HUES48 (cell line): Measurements from ENCODE around the gene SLC25A2.
A peak's percentile ranks its signal among the peaks of the same experiment; 100 is the strongest.
"Not testable (repeated sequence)": the region's sequence is repeated elsewhere in the genome, so short reads cannot be mapped to it uniquely, and the experiment has no call there.

Experiments used
- H3K27ac ChIP-seq: one replicate; pipeline ENCODE4 v1.7.0; 2013; ENCODE audit warnings: low read depth, low read length, inconsistent platforms
- H3K27me3 ChIP-seq: 2 replicates; pipeline ENCODE4 v1.6.1; 2013; ENCODE audit warnings: mild to moderate bottlenecking, low read length; ENCODE audit not compliant: control insufficient read depth, insufficient read depth
- H3K36me3 ChIP-seq: 2 replicates; pipeline ENCODE4 v1.6.1; 2013; ENCODE audit warnings: low read length; ENCODE audit not compliant: control insufficient read depth, insufficient read depth
- H3K4me1 ChIP-seq: 2 replicates; pipeline ENCODE4 v1.6.1; 2013; ENCODE audit warnings: mild to moderate bottlenecking, low read length; ENCODE audit not compliant: control insufficient read depth, insufficient read depth
- H3K4me3 ChIP-seq: 2 replicates; pipeline ENCODE4 v1.5.1; 2013; ENCODE audit warnings: mild to moderate bottlenecking, low read depth, low read length
- H3K9ac ChIP-seq: 2 replicates; pipeline ENCODE4 v1.6.1; 2013; ENCODE audit warnings: mild to moderate bottlenecking, low read depth, low read length, moderate library complexity
- H3K9me3 ChIP-seq: 2 replicates; pipeline ENCODE4 v1.6.1; 2013; ENCODE audit warnings: low read length; ENCODE audit not compliant: control insufficient read depth, insufficient read depth

Gene SLC25A2

GRCh38 chr5:141303756-141304155 lies at the start of gene SLC25A2:
TSS of gene SLC25A2 (minus strand) at chr5:141304049. CDS start at chr5:141303865, 184 bp downstream.
- H3K36me3 ChIP-seq: no peaks in the 10 kb centered on the region
- H3K9me3 ChIP-seq: peaks cover 36% of the 10 kb centered on the region
- no peak within 1 kb of the TSS for H3K9ac ChIP-seq
- H3K4me1 ChIP-seq: no peaks in the 10 kb centered on the region
- no peak within 1 kb of the TSS for H3K27ac ChIP-seq
- H3K27me3 ChIP-seq: no peaks in the 10 kb centered on the region
- no peak within 1 kb of the TSS for H3K4me3 ChIP-seq

GRCh38 chr5:141351591-141351990 lies 47.7 kb upstream of the SLC25A2 start:
- Histone ChIP-seq H3K9me3 (peaks cover 51% of the 10 kb centered on the region), H3K9ac (no peak overlapping the region), H3K27me3 (no peaks in the 10 kb centered on the region), H3K4me3 (no peak overlapping the region), H3K36me3 (no peaks in the 10 kb centered on the region), H3K4me1 (no peaks in the 10 kb centered on the region), H3K27ac (no peak overlapping the region)

- Histone ChIP-seq H3K4me3 (peak within 1 kb of the TSS; percentile 27; the same call in 1 of the 2 replicates), H3K27me3 (no peaks in the 10 kb centered on the region), H3K36me3 (no peaks in the 10 kb centered on the region), H3K4me1 (no peaks in the 10 kb centered on the region), H3K27ac (no peak within 1 kb of the TSS), H3K9me3 (peaks cover 39% of the 10 kb centered on the region), H3K9ac (no peak within 1 kb of the TSS)
Measured at GRCh38 chr5:141349917-141350619, 46.2 kb upstream of the SLC25A2 start, which contains the start of gene PCDHGB1. TSS of gene PCDHGB1 (plus strand) at chr5:141350099. CDS start at chr5:141350261, 162 bp downstream.

GRCh38 chr5:141346017-141346416 lies 42.2 kb upstream of the SLC25A2 start:
- peaks cover 31% of the 10 kb centered on the region for H3K9me3 ChIP-seq
- not testable (repeated sequence) for H3K9ac ChIP-seq, H3K27ac ChIP-seq, H3K4me3 ChIP-seq, H3K36me3 ChIP-seq, H3K27me3 ChIP-seq, H3K4me1 ChIP-seq

- no peaks in the 10 kb centered on the region for H3K36me3 ChIP-seq
- H3K4me3 ChIP-seq: no peak overlapping the region
- no peak overlapping the region for H3K9ac ChIP-seq
- no peaks in the 10 kb centered on the region for H3K4me1 ChIP-seq
- H3K27me3 ChIP-seq: no peaks in the 10 kb centered on the region
- H3K9me3 ChIP-seq: peaks cover 31% of the 10 kb centered on the region
- no peak overlapping the region for H3K27ac ChIP-seq
Measured at GRCh38 chr5:141345327-141345726, 41.5 kb upstream of the SLC25A2 start.

- H3K4me1 ChIP-seq: no peaks in the 10 kb centered on the region
- H3K36me3 ChIP-seq: no peaks in the 10 kb centered on the region
- H3K27me3 ChIP-seq: no peaks in the 10 kb centered on the region
- 0 out of 2 replicates have a peak overlapping the region, but pooled peaks have one; percentile 24 for H3K9ac ChIP-seq
- peaks cover 43% of the 10 kb centered on the region for H3K9me3 ChIP-seq
- H3K4me3 ChIP-seq: peak overlapping the region; percentile 63
- peak overlapping the region; percentile 26 for H3K27ac ChIP-seq
Measured at GRCh38 chr5:141343953-141344463, 40.2 kb upstream of the SLC25A2 start.

GRCh38 chr5:141343242-141343952 lies 39.5 kb upstream of the SLC25A2 start, which contains the start of gene PCDHGA3:
TSS of gene PCDHGA3 (plus strand) at chr5:141343829. CDS start at chr5:141344034, 205 bp downstream.
- Histone ChIP-seq H3K27me3 (no peaks in the 10 kb centered on the region), H3K4me3 (peak within 1 kb of the TSS; percentile 63), H3K9me3 (peaks cover 43% of the 10 kb centered on the region), H3K4me1 (no peaks in the 10 kb centered on the region), H3K27ac (peak within 1 kb of the TSS; percentile 26), H3K9ac (0 out of 2 replicates have a peak within 1 kb of the TSS, but pooled peaks have one; percentile 24), H3K36me3 (no peaks in the 10 kb centered on the region)

GRCh38 chr5:141342773-141343172 lies 38.9 kb upstream of the SLC25A2 start:
- no peak overlapping the region for H3K27ac ChIP-seq
- no peaks in the 10 kb centered on the region for H3K4me1 ChIP-seq
- H3K4me3 ChIP-seq: no peak overlapping the region
- H3K9ac ChIP-seq: no peak overlapping the region
- H3K9me3 ChIP-seq: peaks cover 39% of the 10 kb centered on the region
- H3K36me3 ChIP-seq: no peaks in the 10 kb centered on the region
- no peaks in the 10 kb centered on the region for H3K27me3 ChIP-seq

- H3K4me1 ChIP-seq, H3K27ac ChIP-seq, H3K9ac ChIP-seq, H3K4me3 ChIP-seq, H3K36me3 ChIP-seq, H3K27me3 ChIP-seq: not testable (repeated sequence)
- H3K9me3 ChIP-seq: peaks cover 39% of the 10 kb centered on the region
Measured at GRCh38 chr5:141340781-141341354, 37.0 kb upstream of the SLC25A2 start.

GRCh38 chr5:141338538-141339306 lies 34.9 kb upstream of the SLC25A2 start, which contains the start of gene PCDHGA2:
TSS of gene PCDHGA2 (plus strand) at chr5:141338760.
- H3K27me3 ChIP-seq: no peaks in the 10 kb centered on the region
- no peaks in the 10 kb centered on the region for H3K4me1 ChIP-seq
- H3K9ac ChIP-seq: no peak within 1 kb of the TSS
- no peak within 1 kb of the TSS for H3K27ac ChIP-seq
- peaks cover 38% of the 10 kb centered on the region for H3K9me3 ChIP-seq
- no peak within 1 kb of the TSS for H3K4me3 ChIP-seq
- no peaks in the 10 kb centered on the region for H3K36me3 ChIP-seq
